Cardiac muscle cell (in vitro differentiated cells and primary cell): ENCODE measurements around the gene CD55. TPM values are rescaled to one million over a fixed set of nuclear protein-coding genes. Genes with fewer than 3 reads are reported as not detected.

Experiments used
- DNase-seq, 2 donors: peaks; one replicate each; pipeline versions ENCODE4 v3.0.0 to v3.0.0-alpha.2; 2010 to 2017; ENCODE audit warnings: low read depth in 1 of 2, low spot score in 1 of 2
- H3K27ac ChIP-seq: fragments of 200-600 bp; sonication (generic); 2 replicates; pipeline ENCODE4 v1.5.1; 2016
- H3K27me3 ChIP-seq: fragments of 200-600 bp; sonication (generic); 2 replicates; pipeline ENCODE4 v1.6.0; 2016; ENCODE audit warnings: control low read depth
- H3K36me3 ChIP-seq: fragments of 200-600 bp; sonication (generic); 2 replicates; pipeline ENCODE4 v1.5.1; 2016; ENCODE audit warnings: control low read depth
- H3K4me1 ChIP-seq: fragments of 200-600 bp; sonication (generic); 2 replicates; pipeline ENCODE4 v1.8.1; 2017; ENCODE audit warnings: low read depth, mild to moderate bottlenecking, mixed run types
- H3K4me3 ChIP-seq: fragments of 200-600 bp; sonication (generic); 2 replicates; pipeline ENCODE4 v1.5.1; 2016; ENCODE audit warnings: mild to moderate bottlenecking
- H3K9me3 ChIP-seq: fragments of 200-600 bp; sonication (generic); 2 replicates; pipeline ENCODE4 v1.5.1; 2017; ENCODE audit warnings: low read depth, mild to moderate bottlenecking, control low read depth
- polyA plus RNA-seq: library from polyadenylated mRNA; unstranded; fragments of >200 nt; fragmentation: Nextera tagmentation; extraction: Ambion mirVana; gene quantifications from 2 replicates; pipeline ENCODE4 v1.2.1, GENCODE V29; 2016
- total RNA-seq: library from RNA; depleted of rRNA; stranded (reverse); fragments of >200 nt; gene quantifications from 2 replicates; pipeline ENCODE4 v1.2.3, GENCODE V29; 2016
- TF ChIP-seq, protein P1 (sequence below): IDR thresholded peaks from 2 replicates; pipeline ENCODE4 v1.5.1; 2012; ENCODE audit warnings: low read depth, mild to moderate bottlenecking, low read length

CD55 gene
- total and polyA plus RNA-seq, 2 experiments from 2014 or later, result 19.4 to 20.3 TPM

DNA sequence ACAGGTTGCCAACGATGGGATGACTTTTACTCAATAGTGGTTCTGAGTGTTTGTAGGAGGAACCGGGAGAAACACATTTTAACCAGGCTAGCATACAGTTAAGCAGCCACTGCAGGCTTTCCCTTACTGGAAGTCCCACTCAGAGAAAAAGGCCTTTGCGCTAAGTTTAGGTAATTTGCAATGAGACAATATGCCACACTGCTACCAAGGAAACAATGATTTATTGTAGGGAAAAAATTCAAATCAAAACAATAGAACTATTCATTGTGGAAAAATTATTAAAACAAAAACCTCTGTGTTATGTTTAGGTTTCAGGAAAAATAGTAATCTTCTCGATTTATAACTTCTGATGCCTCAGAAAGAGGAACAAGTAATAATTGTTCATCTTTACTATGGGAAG is 81.3 kb downstream of the CD55 start:
- H3K4me3 ChIP-seq, result no peak overlapping the region

DNA sequence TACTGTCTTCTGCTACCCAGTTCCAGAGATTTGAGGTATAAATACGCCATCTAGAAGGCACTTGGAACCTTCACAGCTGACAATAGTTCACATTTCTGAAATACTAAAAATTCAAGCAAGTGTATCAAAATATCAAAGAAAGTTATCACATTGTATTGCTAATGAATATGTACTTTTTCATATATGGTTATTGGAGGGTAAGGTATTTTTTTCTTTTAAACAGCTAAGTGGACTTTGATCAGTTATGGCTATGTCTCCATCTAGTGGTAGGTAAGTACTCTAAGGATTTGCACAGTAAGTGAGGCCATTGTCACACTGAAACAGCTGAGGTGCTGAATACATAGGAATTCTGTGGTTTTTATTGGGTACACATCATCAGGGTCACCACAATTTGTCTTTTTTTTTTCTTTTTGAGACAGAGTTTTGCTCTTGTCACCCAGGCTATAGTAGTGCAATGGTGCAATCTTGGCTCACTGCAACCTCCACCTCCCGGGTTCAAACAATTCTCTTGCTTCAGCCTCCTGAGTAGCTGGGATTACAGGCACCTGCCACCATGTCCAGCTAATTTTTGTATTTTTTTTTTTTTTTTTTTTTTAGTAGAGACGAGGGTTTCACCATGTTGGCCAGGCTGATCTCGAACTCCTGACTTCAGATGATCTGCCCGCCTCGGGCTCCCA is 83.5 kb downstream of the CD55 start:
- peaks cover 5% of the 10 kb centered on the region for H3K27me3 ChIP-seq

More for the DNA sequence above, 81.3 kb downstream of the CD55 start:
- no peak for DNase-seq
- H3K36me3 ChIP-seq, result no peaks in the 10 kb centered on the region
- no peak overlapping the region for H3K27ac ChIP-seq
- TF ChIP-seq, protein P1, sequence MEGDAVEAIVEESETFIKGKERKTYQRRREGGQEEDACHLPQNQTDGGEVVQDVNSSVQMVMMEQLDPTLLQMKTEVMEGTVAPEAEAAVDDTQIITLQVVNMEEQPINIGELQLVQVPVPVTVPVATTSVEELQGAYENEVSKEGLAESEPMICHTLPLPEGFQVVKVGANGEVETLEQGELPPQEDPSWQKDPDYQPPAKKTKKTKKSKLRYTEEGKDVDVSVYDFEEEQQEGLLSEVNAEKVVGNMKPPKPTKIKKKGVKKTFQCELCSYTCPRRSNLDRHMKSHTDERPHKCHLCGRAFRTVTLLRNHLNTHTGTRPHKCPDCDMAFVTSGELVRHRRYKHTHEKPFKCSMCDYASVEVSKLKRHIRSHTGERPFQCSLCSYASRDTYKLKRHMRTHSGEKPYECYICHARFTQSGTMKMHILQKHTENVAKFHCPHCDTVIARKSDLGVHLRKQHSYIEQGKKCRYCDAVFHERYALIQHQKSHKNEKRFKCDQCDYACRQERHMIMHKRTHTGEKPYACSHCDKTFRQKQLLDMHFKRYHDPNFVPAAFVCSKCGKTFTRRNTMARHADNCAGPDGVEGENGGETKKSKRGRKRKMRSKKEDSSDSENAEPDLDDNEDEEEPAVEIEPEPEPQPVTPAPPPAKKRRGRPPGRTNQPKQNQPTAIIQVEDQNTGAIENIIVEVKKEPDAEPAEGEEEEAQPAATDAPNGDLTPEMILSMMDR, result no peak
- H3K27me3 ChIP-seq, result peaks cover 5% of the 10 kb centered on the region
- no peaks in the 10 kb centered on the region for H3K4me1 ChIP-seq
- H3K9me3 ChIP-seq, result no peaks in the 10 kb centered on the region

DNA sequence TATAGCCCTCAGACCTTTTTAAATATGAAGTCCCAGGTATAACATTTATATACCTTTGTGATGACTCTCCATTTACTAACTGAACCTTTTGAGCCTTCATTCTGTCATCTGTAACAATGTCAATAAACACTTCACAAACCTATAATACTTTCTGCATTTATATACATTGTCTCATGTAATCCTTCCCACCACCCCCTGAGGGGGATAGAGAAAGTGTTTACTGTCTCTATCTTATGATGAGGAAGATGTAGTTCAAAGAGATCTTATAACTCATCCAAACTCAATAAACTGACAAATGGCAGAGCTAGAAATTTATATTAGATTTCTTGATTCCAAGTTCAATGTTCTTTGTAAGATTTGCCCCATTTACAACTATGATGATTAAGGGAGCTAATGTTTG is 84.3 kb downstream of the CD55 start:
- H3K9me3 ChIP-seq, result no peaks in the 10 kb centered on the region
- H3K27me3 ChIP-seq, result peaks cover 5% of the 10 kb centered on the region
- TF ChIP-seq, protein P1, result no peak
- no peaks in the 10 kb centered on the region for H3K36me3 ChIP-seq
- no peak overlapping the region for H3K27ac ChIP-seq
- no peak for DNase-seq
- no peaks in the 10 kb centered on the region for H3K4me1 ChIP-seq
- no peak overlapping the region for H3K4me3 ChIP-seq

More for the DNA sequence above, 83.5 kb downstream of the CD55 start:
- Histone ChIP-seq H3K4me3 (no peak overlapping the region), H3K9me3 (no peaks in the 10 kb centered on the region), H3K4me1 (no peaks in the 10 kb centered on the region), H3K27ac (no peak overlapping the region), H3K36me3 (no peaks in the 10 kb centered on the region)
- peak; percentile 73 to 83 for DNase-seq
- TF ChIP-seq, protein P1, result peak; percentile 76

DNA sequence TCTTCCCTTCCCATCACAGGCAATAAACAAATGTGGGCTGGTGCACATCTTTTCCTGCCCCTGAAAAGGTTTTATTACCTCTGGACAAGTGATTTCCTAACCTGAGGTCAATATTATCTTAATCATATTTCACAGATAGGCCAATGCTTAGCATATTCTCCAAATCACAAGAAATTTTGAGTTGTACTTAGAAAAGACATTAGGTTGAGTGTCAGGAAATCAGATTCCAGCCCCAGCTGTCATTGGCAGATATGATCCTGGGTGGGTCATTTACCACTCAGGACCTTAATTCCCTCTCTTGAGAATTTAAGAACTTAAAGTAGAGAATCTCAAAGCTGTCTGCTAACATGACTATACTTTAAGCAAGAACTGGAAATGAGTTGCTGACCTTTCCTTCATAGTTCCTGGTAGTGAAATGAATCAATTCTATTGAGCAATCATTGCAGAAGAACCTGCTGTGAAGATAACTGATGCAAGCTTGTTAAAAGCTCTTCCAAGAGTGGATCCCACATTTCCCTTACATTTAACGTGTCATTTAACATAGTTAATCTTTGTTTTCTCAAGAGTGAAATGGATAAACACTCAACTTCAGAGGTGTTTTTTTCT is 86.3 kb downstream of the CD55 start:
- Histone ChIP-seq H3K27ac (no peak overlapping the region), H3K27me3 (peaks cover 5% of the 10 kb centered on the region), H3K4me3 (no peak overlapping the region), H3K9me3 (no peaks in the 10 kb centered on the region), H3K36me3 (no peaks in the 10 kb centered on the region), H3K4me1 (no peaks in the 10 kb centered on the region)
- TF ChIP-seq, protein P1, result no peak
- DNase-seq, result peak in 1 of 2 donors; percentile 39

Other genes starting within 250 kb of the CD55 start
- gene C4BPB, start 232.8 kb upstream of the CD55 start, total RNA-seq, result not detected in 2 replicates
- gene C4BPB, start 232.8 kb upstream of the CD55 start, polyA plus RNA-seq, result not detected in 2 replicates
- gene C4BPA, start 217.4 kb upstream of the CD55 start, total RNA-seq, result not detected in 2 replicates
- gene C4BPA, start 217.4 kb upstream of the CD55 start, polyA plus RNA-seq, result not detected in 2 replicates
- 0.04 TPM in 1 of 2 replicates, not detected in the other for gene CR2, start 132.7 kb downstream of the CD55 start, total RNA-seq
- gene CR2, start 132.7 kb downstream of the CD55 start, polyA plus RNA-seq, result not detected in 2 replicates
- gene CR1, start 174.5 kb downstream of the CD55 start, total RNA-seq, result not detected in 2 replicates
- not detected in 2 replicates for gene CR1, start 174.5 kb downstream of the CD55 start, polyA plus RNA-seq